Measurements from ENCODE around the gene DYNLRB1.

DYNLRB1 gene

GRCh38 chr20:34569598-34569997 is 53.4 kb downstream of the DYNLRB1 start:
- TF ChIP-seq, protein P1, sequence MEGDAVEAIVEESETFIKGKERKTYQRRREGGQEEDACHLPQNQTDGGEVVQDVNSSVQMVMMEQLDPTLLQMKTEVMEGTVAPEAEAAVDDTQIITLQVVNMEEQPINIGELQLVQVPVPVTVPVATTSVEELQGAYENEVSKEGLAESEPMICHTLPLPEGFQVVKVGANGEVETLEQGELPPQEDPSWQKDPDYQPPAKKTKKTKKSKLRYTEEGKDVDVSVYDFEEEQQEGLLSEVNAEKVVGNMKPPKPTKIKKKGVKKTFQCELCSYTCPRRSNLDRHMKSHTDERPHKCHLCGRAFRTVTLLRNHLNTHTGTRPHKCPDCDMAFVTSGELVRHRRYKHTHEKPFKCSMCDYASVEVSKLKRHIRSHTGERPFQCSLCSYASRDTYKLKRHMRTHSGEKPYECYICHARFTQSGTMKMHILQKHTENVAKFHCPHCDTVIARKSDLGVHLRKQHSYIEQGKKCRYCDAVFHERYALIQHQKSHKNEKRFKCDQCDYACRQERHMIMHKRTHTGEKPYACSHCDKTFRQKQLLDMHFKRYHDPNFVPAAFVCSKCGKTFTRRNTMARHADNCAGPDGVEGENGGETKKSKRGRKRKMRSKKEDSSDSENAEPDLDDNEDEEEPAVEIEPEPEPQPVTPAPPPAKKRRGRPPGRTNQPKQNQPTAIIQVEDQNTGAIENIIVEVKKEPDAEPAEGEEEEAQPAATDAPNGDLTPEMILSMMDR (IDR thresholded peaks at IDR 0.05), result no peak
- H3K4me3 ChIP-seq (ENCODE audit: low read depth in 1 of 2, low read length in 1 of 2), result no peak overlapping the region
- H3K36me3 ChIP-seq, result no peaks in the 10 kb centered on the region
- H3K9me3 ChIP-seq, result no peaks in the 10 kb centered on the region
- no peaks in the 10 kb centered on the region for H3K27me3 ChIP-seq
- peaks cover 15% of the 10 kb centered on the region in 2 experiments for H3K4me1 ChIP-seq (ENCODE audit: control insufficient read depth in 1 of 2, insufficient read depth in 1 of 2, low read depth in 1 of 2, low read length in 1 of 2)
- no peak overlapping the region for H3K27ac ChIP-seq

DNA sequence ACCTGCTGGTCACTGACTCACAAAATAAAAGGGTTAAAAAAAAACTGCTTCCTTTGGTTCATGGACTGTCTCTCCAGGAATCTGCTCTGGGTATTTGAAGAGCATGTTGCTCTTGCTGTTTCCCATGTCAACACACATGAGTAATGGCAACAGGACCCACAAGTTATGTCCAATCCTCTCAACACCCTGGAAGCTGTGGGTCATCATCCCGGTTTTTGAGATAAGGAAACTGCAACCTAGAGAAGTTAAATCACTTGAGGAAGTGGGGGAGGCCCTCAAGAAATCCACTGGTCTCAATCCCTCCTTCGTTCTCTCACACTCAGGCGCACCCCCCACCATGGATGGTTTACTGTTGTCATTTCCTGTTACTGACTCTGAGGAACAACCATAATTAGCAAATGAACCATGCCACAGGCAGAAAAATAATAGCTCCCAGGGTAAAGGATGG is 54.7 kb downstream of the DYNLRB1 start:
- Histone ChIP-seq H3K36me3 (no peaks in the 10 kb centered on the region), H3K27me3 (no peaks in the 10 kb centered on the region), H3K4me1 (ENCODE audit: control insufficient read depth in 1 of 2, insufficient read depth in 1 of 2, low read depth in 1 of 2, low read length in 1 of 2) (peaks cover 15% of the 10 kb centered on the region in 2 experiments), H3K9me3 (no peaks in the 10 kb centered on the region), H3K27ac (peak overlapping the region; percentile 81), H3K4me3 (ENCODE audit: low read depth in 1 of 2, low read length in 1 of 2) (no peak overlapping the region)
- TF ChIP-seq, protein P1 (IDR thresholded peaks at IDR 0.05), result no peak

DNA sequence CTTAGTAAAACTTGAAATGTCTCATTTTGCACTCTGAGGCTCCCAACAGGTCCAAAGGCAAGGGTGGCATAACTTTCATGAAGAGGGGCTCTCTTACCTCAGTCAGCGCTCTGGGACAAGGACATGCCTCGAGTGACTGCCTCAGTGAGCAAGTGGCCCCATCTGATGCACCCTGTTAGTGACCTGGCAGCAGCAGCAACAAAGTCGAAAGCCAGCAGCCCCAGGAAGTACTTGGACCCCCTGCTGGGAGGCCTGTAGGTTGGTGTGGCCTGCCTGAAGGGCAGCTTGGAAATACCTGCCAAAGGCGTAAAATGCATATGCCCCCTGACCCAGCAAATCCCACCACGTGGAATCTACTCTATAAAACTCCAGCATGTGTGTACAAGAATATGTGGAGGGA is 55.5 kb downstream of the DYNLRB1 start:
- TF ChIP-seq, protein P1 (IDR thresholded peaks at IDR 0.05), result no peak
- H3K36me3 ChIP-seq, result no peaks in the 10 kb centered on the region
- H3K27ac ChIP-seq, result peak overlapping the region; percentile 81

GRCh38 chr20:34573541-34574300 is 57.5 kb downstream of the DYNLRB1 start:
- Histone ChIP-seq H3K4me1 (ENCODE audit: control insufficient read depth in 1 of 2, insufficient read depth in 1 of 2, low read depth in 1 of 2, low read length in 1 of 2) (peaks cover 28 to 30% of the 10 kb centered on the region in 2 experiments), H3K9me3 (no peaks in the 10 kb centered on the region), H3K36me3 (no peaks in the 10 kb centered on the region), H3K4me3 (ENCODE audit: low read depth in 1 of 2, low read length in 1 of 2) (no peak overlapping the region), H3K27me3 (no peaks in the 10 kb centered on the region), H3K27ac (no peak overlapping the region)
- TF ChIP-seq, protein P1 (IDR thresholded peaks at IDR 0.05), result no peak

More for the DNA sequence above, 55.5 kb downstream of the DYNLRB1 start:
- Histone ChIP-seq H3K4me3 (ENCODE audit: low read depth in 1 of 2, low read length in 1 of 2) (no peak overlapping the region), H3K27me3 (no peaks in the 10 kb centered on the region), H3K9me3 (no peaks in the 10 kb centered on the region), H3K4me1 (ENCODE audit: control insufficient read depth in 1 of 2, insufficient read depth in 1 of 2, low read depth in 1 of 2, low read length in 1 of 2) (peaks cover 15% of the 10 kb centered on the region in 2 experiments)

- Histone ChIP-seq H3K36me3 (no peaks in the 10 kb centered on the region), H3K4me1 (ENCODE audit: control insufficient read depth in 1 of 2, insufficient read depth in 1 of 2, low read depth in 1 of 2, low read length in 1 of 2) (peaks cover 35 to 37% of the 10 kb centered on the region in 2 experiments), H3K27ac (no peak overlapping the region), H3K9me3 (no peaks in the 10 kb centered on the region), H3K4me3 (ENCODE audit: low read depth in 1 of 2, low read length in 1 of 2) (no peak overlapping the region), H3K27me3 (no peaks in the 10 kb centered on the region)
- TF ChIP-seq, protein P1 (IDR thresholded peaks at IDR 0.05), result no peak
These were observed 58.2 kb downstream of the DYNLRB1 start for GRCh38 chr20:34574426-34574825.
